Occipital lobe (tissue), 2 donors: Measurements from ENCODE around the gene CTTNBP2. TPM values are rescaled to one million over a fixed set of nuclear protein-coding genes. Genes with fewer than 3 reads are reported as not detected.

Source experiments
- DNase-seq: peaks from one replicate; lab custom pipeline; 2025; lab: John Stamatoyannopoulos, UW
- total RNA-seq: library from RNA; depleted of rRNA; stranded (reverse); fragments of >200 nt; gene quantifications from one replicate; pipeline ENCODE4 v1.2.3, GENCODE V29; 2014

Gene CTTNBP2
- total RNA-seq, 1 donor from 2014 or later = 39.0 TPM

GRCh38 chr7:117784315-117784714 is 88.9 kb downstream of the CTTNBP2 start:
- no peak for DNase-seq

- no peak for DNase-seq
Measured at GRCh38 chr7:117782761-117783160, 90.5 kb downstream of the CTTNBP2 start.

- no peak for DNase-seq
Measured at GRCh38 chr7:117781707-117782106, 91.5 kb downstream of the CTTNBP2 start.

- no peak for DNase-seq
Measured at GRCh38 chr7:117780832-117781231, 92.4 kb downstream of the CTTNBP2 start.

GRCh38 chr7:117777335-117778142 is 95.7 kb downstream of the CTTNBP2 start:
- no peak for DNase-seq

GRCh38 chr7:117776224-117776623 is 97.0 kb downstream of the CTTNBP2 start:
- DNase-seq = no peak

GRCh38 chr7:117775801-117776200 is 97.4 kb downstream of the CTTNBP2 start:
- no peak for DNase-seq

GRCh38 chr7:117774943-117775342 is 98.3 kb downstream of the CTTNBP2 start:
- no peak for DNase-seq

- no peak for DNase-seq
Measured at GRCh38 chr7:117772421-117772820, 100.8 kb downstream of the CTTNBP2 start.

- no peak for DNase-seq
Measured at GRCh38 chr7:117771756-117772155, 101.5 kb downstream of the CTTNBP2 start.

GRCh38 chr7:117769085-117769484 is 104.2 kb downstream of the CTTNBP2 start:
- no peak for DNase-seq

- no peak for DNase-seq
Measured at GRCh38 chr7:117767951-117768350, 105.3 kb downstream of the CTTNBP2 start.

- DNase-seq = no peak
Measured at GRCh38 chr7:117766913-117767312, 106.3 kb downstream of the CTTNBP2 start.

- no peak for DNase-seq
Measured at GRCh38 chr7:117764031-117764430, 109.2 kb downstream of the CTTNBP2 start.

GRCh38 chr7:117762055-117762454 is 111.2 kb downstream of the CTTNBP2 start:
- no peak for DNase-seq

GRCh38 chr7:117759950-117760640 is 113.1 kb downstream of the CTTNBP2 start:
- DNase-seq = no peak

GRCh38 chr7:117757440-117757839 is 115.8 kb downstream of the CTTNBP2 start:
- DNase-seq = no peak

GRCh38 chr7:117756586-117757085 is 116.6 kb downstream of the CTTNBP2 start:
- no peak for DNase-seq

- DNase-seq = no peak
Measured at GRCh38 chr7:117755136-117755535, 118.1 kb downstream of the CTTNBP2 start.

- peak; percentile 4 for DNase-seq
Measured at GRCh38 chr7:117751775-117752174, 121.5 kb downstream of the CTTNBP2 start.

- DNase-seq = no peak
Measured at GRCh38 chr7:117750612-117751563, 122.4 kb downstream of the CTTNBP2 start.

GRCh38 chr7:117741962-117742361 is 131.3 kb downstream of the CTTNBP2 start:
- no peak for DNase-seq
